BJ (cell line): ENCODE data around the gene MTFP1. TPM values are rescaled to one million over a fixed set of nuclear protein-coding genes. Genes with fewer than 3 reads are reported as not detected.

Experiments
- CTCF ChIA-PET: fragments of 350-600 bp; formaldehyde crosslinking; extraction: SDS; loops from one replicate; lab custom pipeline; 2021; ENCODE audit warnings: antibody characterized with exemption, inconsistent platforms; lab: Yijun Ruan, JAX
- POLR2A ChIA-PET: fragments of 300-600 bp; sonication (Branson Sonifier 250); formaldehyde crosslinking; extraction: SDS; loops from one replicate; lab custom pipeline; 2021; ENCODE audit warnings: antibody characterized with exemption; lab: Charles Lee
- DNase-seq: peaks from one replicate; pipeline ENCODE4 v3.0.0-alpha.2; 2011; ENCODE audit warnings: low read depth
- H3K27me3 ChIP-seq: 2 replicates; pipeline ENCODE4 v1.6.0; 2011; ENCODE audit warnings: low read length; ENCODE audit not compliant: control insufficient read depth, insufficient read depth
- H3K36me3 ChIP-seq: 2 replicates; pipeline ENCODE4 v1.5.1; 2011; ENCODE audit warnings: low read length; ENCODE audit not compliant: control insufficient read depth, insufficient read depth
- H3K4me3 ChIP-seq: 2 replicates; pipeline ENCODE4 v1.5.1; 2011; ENCODE audit warnings: low read depth, mild to moderate bottlenecking, control low read depth, low read length
- CTCF ChIP-seq: IDR thresholded peaks from 2 replicates; pipeline ENCODE4 v1.5.1; 2011; ENCODE audit warnings: low read depth, mild to moderate bottlenecking, control low read depth, inconsistent platforms, low read length, moderate library complexity; ENCODE audit not compliant: insufficient read depth
- polyA plus RNA-seq: library from polyadenylated mRNA; depleted of rRNA; stranded (reverse); fragments of >200 nt; gene quantifications from 2 replicates; pipeline ENCODE4 v1.2.3, GENCODE V29; 2011

Gene MTFP1
- polyA plus RNA-seq, 1 experiment = 8.3 TPM

GRCh38 chr22:30433773-30434172 is 8.2 kb downstream of the MTFP1 start:
- Histone ChIP-seq H3K4me3 (no peak overlapping the region), H3K36me3 (no peaks in the 10 kb centered on the region), H3K27me3 (no peaks in the 10 kb centered on the region)
- no peak for DNase-seq
- POLR2A ChIA-PET = no interaction called here
- CTCF ChIA-PET = interaction anchor here (1.0 to 3.9 kb wide), 3 partner anchors 8 to 25 kb away, joined by 3 to 21 read pairs (median 3); partner anchors contain the start of gene MTFP1
- no peak for TF ChIP-seq CTCF

GRCh38 chr22:30434843-30435242 is 9.3 kb downstream of the MTFP1 start:
- ChIA-PET CTCF (interaction anchor here (1.1 to 3.9 kb wide), 2 partner anchors 9 to 10 kb away, joined by 3 to 21 read pairs; partner anchors contain the start of gene MTFP1), POLR2A (no interaction called here)
- TF ChIP-seq CTCF = no peak
- H3K4me3 ChIP-seq = no peak overlapping the region
- no peaks in the 10 kb centered on the region for H3K27me3 ChIP-seq
- DNase-seq = no peak
- no peaks in the 10 kb centered on the region for H3K36me3 ChIP-seq

GRCh38 chr22:30435674-30436126 is 10.1 kb downstream of the MTFP1 start:
- no peaks in the 10 kb centered on the region for H3K36me3 ChIP-seq
- POLR2A ChIA-PET = no interaction called here
- DNase-seq = no peak
- no peak overlapping the region for H3K4me3 ChIP-seq
- no peak for TF ChIP-seq CTCF
- CTCF ChIA-PET = interaction anchor here (1.3 to 3.2 kb wide), 3 partner anchors 9 to 71 kb away, joined by 4 to 16 read pairs (median 6); no protein-coding TSS in a partner anchor
- no peaks in the 10 kb centered on the region for H3K27me3 ChIP-seq

GRCh38 chr22:30436196-30436595 is 10.6 kb downstream of the MTFP1 start:
- CTCF ChIA-PET = interaction anchor here (1.3 to 3.2 kb wide), 4 partner anchors 10 to 70 kb away, joined by 4 to 16 read pairs (median 8); no protein-coding TSS in a partner anchor
- no peak for TF ChIP-seq CTCF
- POLR2A ChIA-PET = no interaction called here
- Histone ChIP-seq H3K36me3 (no peaks in the 10 kb centered on the region), H3K4me3 (no peak overlapping the region), H3K27me3 (0 out of 2 replicates have a peak, but pooled peaks cover 1% of the 10 kb centered on the region)
- no peak for DNase-seq

GRCh38 chr22:30438559-30438958 is 13.0 kb downstream of the MTFP1 start:
- no peak overlapping the region for H3K4me3 ChIP-seq
- no peak for TF ChIP-seq CTCF
- no peak for DNase-seq
- CTCF ChIA-PET = interaction anchor here (3.2 kb wide), 1 partner anchor 12 kb away, joined by 16 read pairs; no protein-coding TSS in a partner anchor
- POLR2A ChIA-PET = no interaction called here
- H3K27me3 ChIP-seq = 0 out of 2 replicates have a peak, but pooled peaks cover 1% of the 10 kb centered on the region
- no peaks in the 10 kb centered on the region for H3K36me3 ChIP-seq
